HCT116 (cell line): ENCODE data around the gene UBAP2. TPM values are rescaled to one million over a fixed set of nuclear protein-coding genes. Genes with fewer than 3 reads are reported as not detected.
A peak's percentile ranks its signal among the peaks of the same experiment; 100 is the strongest.

ENCODE experiments used
- ATAC-seq: fragments of 200-7000 bp; cut with Tn5 transposase; 2 replicates; pipeline ENCODE4 v1.9.1; 2020; ENCODE audit warnings: mild to moderate bottlenecking, moderate library complexity
- BruUV-seq: library from RNA; stranded (reverse); fragments of 400-500 nt; replicated peaks from 2 replicates; lab custom pipeline; 2021; lab: Mats Ljungman, UMichigan
- CTCF ChIA-PET: fragments of 300-600 bp; sonication (Branson Sonifier 250); formaldehyde crosslinking; loops from one replicate; lab custom pipeline; 2021; ENCODE audit warnings: antibody characterized with exemption; lab: Charles Lee
- POLR2A ChIA-PET: fragments of 300-600, 350-600 bp; sonication (Branson Sonifier 250); formaldehyde crosslinking; loops from one replicate; lab custom pipeline; 2021; ENCODE audit warnings: antibody characterized with exemption; lab: Charles Lee
- RAD21 ChIA-PET, 2 experiments: fragments of 300-600 bp; sonication (Branson Sonifier 250); formaldehyde crosslinking; loops; one replicate each; lab custom pipeline; 2023; ENCODE audit warnings: low total read pairs in 2 of 2; ENCODE audit not compliant: uncharacterized antibody in 2 of 2, unreplicated experiment in 2 of 2, low non-redundant PET in 1 of 2; lab: Charles Lee
- DNase-seq: peaks from one replicate; pipeline ENCODE4 v3.0.0-alpha.2; 2010; ENCODE audit warnings: low read depth, low spot score
- H2AFZ ChIP-seq: fragments of 200-600 bp; shearing (Covaris generic), sonication (generic); 2 replicates; pipeline ENCODE4 v1.6.1; 2017; ENCODE audit warnings: low read depth, mixed run types, mixed read lengths, antibody characterized with exemption, low read length; ENCODE audit not compliant: poor library complexity, severe bottlenecking
- H3K27ac ChIP-seq: 2 replicates; pipeline ENCODE4 v1.5.1; 2012; ENCODE audit warnings: low read depth, low read length
- H3K27me3 ChIP-seq: fragments of 200-600 bp; sonication (generic); 2 replicates; pipeline ENCODE4 v1.6.1; 2016; ENCODE audit warnings: mixed run types, low read length, mixed read lengths; ENCODE audit not compliant: insufficient read depth
- H3K36me3 ChIP-seq, 2 experiments: fragments of 200-500 bp in 1 of 2; fragments of 200-600 bp in 1 of 2; sonication (Bioruptor generic) in 1 of 2; sonication (generic) in 1 of 2; 2 replicates each; pipeline versions ENCODE4 v1.5.1 to v1.6.1; 2014 to 2016; ENCODE audit warnings: low read length in 2 of 2, inconsistent platforms in 1 of 2, mixed read lengths in 1 of 2, mixed run types in 1 of 2; ENCODE audit not compliant: insufficient read depth in 2 of 2, control insufficient read depth in 1 of 2
- H3K4me1 ChIP-seq, 2 experiments: fragments of 200-600 bp in 1 of 2; sonication (generic) in 1 of 2; 2 replicates each; pipeline versions ENCODE4 v1.5.1 to v1.6.1; 2012 to 2017; ENCODE audit warnings: low read length in 2 of 2, inconsistent platforms in 1 of 2, mild to moderate bottlenecking in 1 of 2, mixed read lengths in 1 of 2, mixed run types in 1 of 2, moderate library complexity in 1 of 2; ENCODE audit not compliant: insufficient read depth in 2 of 2, control insufficient read depth in 1 of 2
- H3K4me2 ChIP-seq: fragments of 200-600 bp; sonication (generic); 2 replicates; pipeline ENCODE4 v1.6.1; 2017; ENCODE audit warnings: mixed run types, low read length, mixed read lengths
- H3K4me3 ChIP-seq, 2 experiments: fragments of 200-600 bp in 1 of 2; sonication (generic) in 1 of 2; replicated peaks in 1 of 2; 2 replicates each; pipeline ENCODE4 v1.5.1; 2011 to 2016; ENCODE audit warnings: low read length in 2 of 2, control low read depth in 1 of 2, low read depth in 1 of 2, mild to moderate bottlenecking in 1 of 2, mixed read lengths in 1 of 2, mixed run types in 1 of 2
- H3K79me2 ChIP-seq: fragments of 200-600 bp; sonication (generic); 2 replicates; pipeline ENCODE4 v1.6.1; 2017; ENCODE audit warnings: mild to moderate bottlenecking, mixed run types, low read length, moderate library complexity, mixed read lengths; ENCODE audit not compliant: insufficient read depth
- H3K9ac ChIP-seq: fragments of 200-600 bp; sonication (generic); 2 replicates; pipeline ENCODE4 v1.6.1; 2016; ENCODE audit warnings: low read length, mixed read lengths
- H3K9me2 ChIP-seq: fragments of 200-600 bp; sonication (generic), shearing (Covaris generic); 2 replicates; pipeline ENCODE4 v1.6.1; 2017; ENCODE audit warnings: mixed run types, mild to moderate bottlenecking, moderate library complexity; ENCODE audit not compliant: insufficient read depth
- H3K9me3 ChIP-seq, 2 experiments: fragments of 200-500 bp in 1 of 2; fragments of 200-600 bp in 1 of 2; sonication (Bioruptor generic) in 1 of 2; sonication (generic) in 1 of 2; 2 replicates each; pipeline ENCODE4 v1.6.1; 2014 to 2017; ENCODE audit warnings: low read length in 2 of 2, mixed read lengths in 2 of 2, inconsistent platforms in 1 of 2, low read depth in 1 of 2, mild to moderate bottlenecking in 1 of 2, mixed run types in 1 of 2, moderate library complexity in 1 of 2; ENCODE audit not compliant: control insufficient read depth in 1 of 2, insufficient read depth in 1 of 2
- H4K20me1 ChIP-seq: fragments of 200-600 bp; sonication (generic), shearing (Covaris generic); 2 replicates; pipeline ENCODE4 v1.6.1; 2017; ENCODE audit warnings: mixed run types, mild to moderate bottlenecking, moderate library complexity; ENCODE audit not compliant: insufficient read depth
- ATF3 ChIP-seq: IDR thresholded peaks from 2 replicates; pipeline ENCODE4 v1.6.1; 2012
- CTCF ChIP-seq, 3 experiments: fragments of 200-600 bp in 1 of 3; sonication (generic) in 1 of 3; IDR thresholded peaks in 2 of 3; conservative IDR thresholded peaks in 1 of 3; 2 replicates each; pipeline ENCODE4 v1.5.1; 2012 to 2017; ENCODE audit warnings: low read depth in 2 of 3, low read length in 2 of 3, antibody characterized with exemption in 1 of 3, borderline replicate concordance in 1 of 3, control low read depth in 1 of 3, mild to moderate bottlenecking in 1 of 3, mixed read lengths in 1 of 3, mixed run types in 1 of 3, moderate library complexity in 1 of 3; ENCODE audit not compliant: insufficient read depth in 1 of 3
- MAX ChIP-seq: IDR thresholded peaks from 2 replicates; pipeline ENCODE4 v1.6.1; 2012
- POLR2A ChIP-seq: IDR thresholded peaks from 2 replicates; pipeline ENCODE4 v1.7.0; 2011; ENCODE audit warnings: borderline replicate concordance; ENCODE audit not compliant: insufficient read depth, insufficient read length; ENCODE audit errors: extremely low read depth
- ZBTB33 ChIP-seq: IDR thresholded peaks from 2 replicates; pipeline ENCODE4 v1.6.1; 2011; ENCODE audit warnings: mild to moderate bottlenecking, low read length, moderate library complexity; ENCODE audit not compliant: insufficient replicate concordance; ENCODE audit errors: extremely low read depth
- intact Hi-C: fragments of 100-400 bp; cut with micrococcal nuclease; formaldehyde crosslinking; loops from 2 replicates; pipeline ENCODE4 v1.10.0; 2022
- total RNA-seq: library from RNA; stranded (reverse); gene quantifications from one replicate; pipeline ENCODE4 v1.2.1, GENCODE V29; 2021; ENCODE audit not compliant: unreplicated experiment

UBAP2 gene
- total RNA-seq, 1 experiment from 2014 or later: 51.3 TPM

- Histone ChIP-seq H3K4me2 (no peak overlapping the region), H3K9me2 (no peaks in the 10 kb centered on the region), H3K4me1 (peaks cover 0 to 15% of the 10 kb centered on the region in 2 experiments; a peak in 3 of 4 replicates), H3K9me3 (no peaks in the 10 kb centered on the region), H3K27me3 (no peaks in the 10 kb centered on the region), H2AFZ (no peak overlapping the region), H4K20me1 (no peaks in the 10 kb centered on the region), H3K4me3 (no peak overlapping the region), H3K9ac (no peak overlapping the region), H3K36me3 (peaks cover 31 to 38% of the 10 kb centered on the region in 2 experiments), H3K79me2 (peaks cover 33% of the 10 kb centered on the region), H3K27ac (no peak overlapping the region)
- TF ChIP-seq POLR2A: no peak
- no peak for ATAC-seq
- RAD21 ChIA-PET: no interaction called here
- intact Hi-C loops: no loop called here
- POLR2A ChIA-PET: no interaction called here
- BruUV-seq: no TSS peak
- no peak for DNase-seq
- CTCF ChIA-PET: interaction anchor here (0.6 kb wide), 1 partner anchor 79 kb away, joined by 3 read pairs; no protein-coding TSS in a partner anchor
Observed at GRCh38 chr9:33943389-33943788, 105.3 kb downstream of the UBAP2 start.

GRCh38 chr9:33942471-33943083 lies 106.1 kb downstream of the UBAP2 start:
- no peak for DNase-seq
- Histone ChIP-seq H3K4me3 (no peak overlapping the region), H3K27ac (no peak overlapping the region), H3K9me2 (no peaks in the 10 kb centered on the region), H3K36me3 (peaks cover 28 to 34% of the 10 kb centered on the region in 2 experiments), H3K9me3 (no peaks in the 10 kb centered on the region), H3K4me1 (peaks cover 0 to 15% of the 10 kb centered on the region in 2 experiments; a peak in 3 of 4 replicates), H3K4me2 (no peak overlapping the region), H3K79me2 (peaks cover 35% of the 10 kb centered on the region), H3K9ac (no peak overlapping the region), H3K27me3 (no peaks in the 10 kb centered on the region), H4K20me1 (no peaks in the 10 kb centered on the region), H2AFZ (no peak overlapping the region)
- no TSS peak for BruUV-seq
- ATAC-seq: peak; percentile 65
- ChIA-PET RAD21 (no interaction called here), CTCF (no interaction called here), POLR2A (interaction anchor here (0.6 kb wide), 1 partner anchor 100 kb away, joined by 4 read pairs; no protein-coding TSS in a partner anchor)
- no peak for TF ChIP-seq ATF3
- 0 out of 6 replicates have a peak, but pooled peaks of 2 of the 3 experiments have one; percentile 9 to 26 for TF ChIP-seq CTCF (IDR thresholded peaks at IDR 0.05 in 2 of 3, conservative IDR thresholded peaks at IDR 0.05 in 1 of 3; ENCODE audit: borderline replicate concordance in 1 of 3, insufficient read depth in 1 of 3, low read depth in 2 of 3, low read length in 2 of 3)
- no peak for TF ChIP-seq MAX
- no peak for TF ChIP-seq ZBTB33
- intact Hi-C loops: no loop called here
